Urinary bladder (tissue), 4 donors: ENCODE results near the gene ABR. TPM values are rescaled to one million over a fixed set of nuclear protein-coding genes. Genes with fewer than 3 reads are reported as not detected.
"Not testable (repeated sequence)": the region's sequence is repeated elsewhere in the genome, so short reads cannot be mapped to it uniquely, and the experiment has no call there.

Source experiments
- DNase-seq: peaks from one replicate; pipeline ENCODE4 v3.0.0-alpha.2; 2015; ENCODE audit errors: extremely low spot score
- H3K27ac ChIP-seq: one replicate; pipeline ENCODE4 v1.5.1; 2013; ENCODE audit warnings: low read depth, mild to moderate bottlenecking, moderate library complexity
- H3K36me3 ChIP-seq: one replicate; pipeline ENCODE4 v1.6.1; 2013; ENCODE audit warnings: mild to moderate bottlenecking, moderate library complexity; ENCODE audit not compliant: insufficient read depth
- H3K4me1 ChIP-seq: one replicate; pipeline ENCODE4 v1.6.1; 2013; ENCODE audit warnings: mild to moderate bottlenecking, moderate library complexity; ENCODE audit not compliant: insufficient read depth
- H3K4me3 ChIP-seq: one replicate; pipeline ENCODE4 v1.5.1; 2013; ENCODE audit warnings: low read depth, low read length
- WGBS: extraction: QIAGEN DNeasy Blood & Tissue Kit; methylation state at CpG from one replicate; pipeline ENCODE4 v1.1.7; 2013; 5-methylcytosine and 5-hydroxymethylcytosine counted together
- polyA plus RNA-seq: library from polyadenylated mRNA; stranded (reverse); fragments of 200-250 nt; gene quantifications from one replicate; pipeline ENCODE4 v1.2.3, GENCODE V29; 2013
- total RNA-seq: library from RNA; depleted of rRNA; stranded (reverse); fragments of >200 nt; gene quantifications from one replicate; pipeline ENCODE4 v1.2.3, GENCODE V29; 2014
- donor health status: healthy with polysubstance abuse.
- donor health status: healthy.

ABR gene
- total and polyA plus RNA-seq, 2 donors: 37.1 to 53.9 TPM

DNA sequence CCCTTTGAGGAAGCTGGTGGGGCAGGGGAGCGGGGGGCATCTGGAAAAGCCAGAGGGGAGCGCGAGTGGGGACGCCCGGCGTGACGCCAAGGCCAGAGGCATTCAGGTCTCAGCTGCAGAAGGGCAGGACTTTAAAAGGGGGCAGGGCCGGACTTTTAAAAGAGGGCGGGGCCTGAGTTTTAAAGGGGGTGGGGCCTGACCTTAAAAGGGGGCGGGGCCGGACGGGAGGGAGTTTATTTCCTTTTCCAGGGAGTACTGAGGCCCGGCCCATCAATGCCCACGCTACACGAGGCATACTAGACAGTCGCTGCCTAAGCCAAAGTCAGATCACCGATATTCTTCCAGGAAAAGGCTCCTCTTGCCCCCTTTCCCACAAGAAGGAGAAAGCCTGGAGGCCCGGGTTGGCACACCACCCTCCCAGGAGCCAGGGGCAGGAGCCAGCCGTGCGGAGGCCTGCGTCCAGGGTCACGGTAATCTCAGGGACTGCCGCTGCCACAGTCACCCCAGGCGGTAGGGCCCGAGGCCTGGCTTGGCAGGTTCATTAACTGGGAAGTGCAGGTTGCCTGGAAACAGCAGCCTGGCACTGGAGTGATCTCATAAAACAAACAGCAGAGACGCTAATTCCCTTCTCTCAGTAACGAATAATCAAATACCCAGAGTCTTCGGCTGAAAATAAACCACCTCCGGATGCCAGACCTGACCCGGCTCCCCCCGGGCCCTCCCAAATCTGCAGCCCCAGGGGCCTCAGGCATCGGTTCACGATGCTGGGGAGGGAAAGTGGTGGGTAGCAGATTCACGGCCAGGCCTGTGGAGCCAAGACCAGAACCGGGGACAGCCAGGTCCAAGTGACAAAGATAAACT, 92.2 kb downstream of the ABR start:
- Histone ChIP-seq H3K4me3 (no peak overlapping the region), H3K4me1 (no peaks in the 10 kb centered on the region), H3K36me3 (no peaks in the 10 kb centered on the region), H3K27ac (peak overlapping the region; percentile 76)
- WGBS: 48% methylated on average over 35 of the region's 35 CpGs
- no peak for DNase-seq

DNA sequence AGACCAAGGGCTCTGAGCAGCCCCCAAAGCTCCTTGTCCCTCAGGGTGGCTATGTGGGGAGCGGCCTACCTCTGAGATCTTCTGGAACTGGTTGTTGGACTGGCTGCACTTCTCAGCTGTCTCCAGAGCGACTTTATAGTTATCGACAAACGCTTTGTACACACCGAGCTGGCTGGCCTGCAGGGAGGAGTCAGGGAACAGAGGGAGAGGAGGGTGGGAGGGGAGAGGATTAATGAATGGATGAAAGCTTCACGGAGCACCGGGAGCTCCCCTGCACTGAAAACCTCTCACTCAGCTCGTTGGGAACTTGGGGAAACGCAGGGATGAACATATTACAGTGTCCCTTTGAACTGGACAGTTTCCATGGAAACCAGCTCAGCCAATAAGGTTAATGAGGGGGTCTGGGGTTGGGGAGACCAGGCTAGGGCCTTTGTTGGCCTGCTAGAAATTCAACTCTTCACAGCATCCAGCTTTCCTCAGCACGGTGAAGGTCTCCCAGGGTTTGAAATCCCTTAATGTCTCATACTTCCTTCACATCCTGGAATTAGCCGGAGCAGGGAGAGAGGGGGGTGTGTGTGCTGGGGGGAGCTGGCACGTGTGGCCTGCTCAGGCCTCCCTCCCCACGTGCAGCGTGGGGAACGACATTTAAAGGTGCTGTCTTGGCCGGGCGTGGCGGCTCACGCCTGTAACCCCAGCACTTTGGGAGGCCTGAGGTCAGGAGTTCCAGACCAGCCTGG, 96.2 kb downstream of the ABR start:
- DNase-seq: no peak
- Histone ChIP-seq H3K36me3 (no peaks in the 10 kb centered on the region), H3K4me1 (no peaks in the 10 kb centered on the region), H3K4me3 (no peak overlapping the region), H3K27ac (no peak overlapping the region)
- WGBS: 69% methylated on average over 19 of the region's 19 CpGs

DNA sequence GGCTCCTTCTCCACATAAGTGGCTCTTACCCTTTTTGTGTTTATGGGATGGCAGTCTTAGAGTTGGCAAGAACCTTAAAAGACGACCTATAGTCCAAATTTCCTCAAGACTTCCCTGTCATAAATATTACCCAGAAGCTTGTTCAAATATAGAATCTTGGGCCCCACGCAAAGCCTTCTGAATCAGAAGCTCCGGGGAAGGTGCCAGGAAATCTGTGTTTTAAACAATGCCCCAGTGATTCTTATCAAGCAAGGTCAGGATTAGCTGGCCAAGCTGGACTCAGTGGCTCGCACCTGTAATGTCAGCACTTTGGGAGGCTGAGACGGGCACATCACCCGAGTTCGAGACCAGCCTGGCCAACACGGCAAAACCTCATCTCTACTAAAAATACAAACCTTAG, 97.2 kb downstream of the ABR start:
- no peak overlapping the region for H3K27ac ChIP-seq
- 54% methylated on average over 8 of the region's 8 CpGs for WGBS

DNA sequence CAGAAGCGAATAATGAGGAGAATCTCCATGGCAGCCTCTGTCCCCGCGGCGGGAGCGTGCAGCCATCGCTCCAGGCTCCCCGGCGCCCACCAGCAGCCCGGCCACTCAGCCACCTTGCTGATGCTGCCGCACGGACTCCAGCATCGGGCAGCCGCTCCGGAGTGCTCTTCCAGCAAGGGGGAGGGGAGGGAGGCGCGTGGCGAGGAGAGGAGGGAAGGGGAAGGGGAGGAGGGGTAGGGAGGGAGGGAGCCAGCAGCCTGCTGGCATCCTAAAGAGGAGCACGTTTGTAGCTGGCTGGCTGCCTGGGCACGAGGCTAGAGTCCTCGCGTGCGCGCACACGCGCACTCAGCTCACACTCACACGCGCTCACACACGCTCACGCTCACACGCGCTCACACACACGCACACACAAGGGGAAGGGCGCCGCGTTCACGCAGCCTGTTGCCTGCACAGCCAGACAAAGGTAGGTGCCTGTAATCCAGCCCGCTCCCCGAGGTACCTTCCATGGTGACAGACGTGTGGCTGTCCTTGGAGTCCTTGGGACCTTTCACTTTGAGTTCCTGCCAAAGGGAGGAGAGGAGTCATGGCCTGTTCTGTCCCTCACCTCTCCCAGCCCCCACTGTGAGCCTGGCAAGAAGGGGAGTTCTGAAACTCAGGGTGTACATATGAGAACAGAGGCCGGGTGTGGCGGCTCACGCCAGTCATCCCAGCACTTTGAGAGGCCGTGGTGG, 100.8 kb downstream of the ABR start:
- no peak overlapping the region for H3K4me3 ChIP-seq
- no peaks in the 10 kb centered on the region for H3K4me1 ChIP-seq
- H3K27ac ChIP-seq: no peak overlapping the region
- WGBS: 61% methylated on average over 43 of the region's 43 CpGs
- no peak for DNase-seq
- H3K36me3 ChIP-seq: no peaks in the 10 kb centered on the region

More for the DNA sequence above, 97.2 kb downstream of the ABR start:
- no peaks in the 10 kb centered on the region for H3K4me1 ChIP-seq
- H3K36me3 ChIP-seq: no peaks in the 10 kb centered on the region
- no peak overlapping the region for H3K4me3 ChIP-seq
- DNase-seq: no peak

DNA sequence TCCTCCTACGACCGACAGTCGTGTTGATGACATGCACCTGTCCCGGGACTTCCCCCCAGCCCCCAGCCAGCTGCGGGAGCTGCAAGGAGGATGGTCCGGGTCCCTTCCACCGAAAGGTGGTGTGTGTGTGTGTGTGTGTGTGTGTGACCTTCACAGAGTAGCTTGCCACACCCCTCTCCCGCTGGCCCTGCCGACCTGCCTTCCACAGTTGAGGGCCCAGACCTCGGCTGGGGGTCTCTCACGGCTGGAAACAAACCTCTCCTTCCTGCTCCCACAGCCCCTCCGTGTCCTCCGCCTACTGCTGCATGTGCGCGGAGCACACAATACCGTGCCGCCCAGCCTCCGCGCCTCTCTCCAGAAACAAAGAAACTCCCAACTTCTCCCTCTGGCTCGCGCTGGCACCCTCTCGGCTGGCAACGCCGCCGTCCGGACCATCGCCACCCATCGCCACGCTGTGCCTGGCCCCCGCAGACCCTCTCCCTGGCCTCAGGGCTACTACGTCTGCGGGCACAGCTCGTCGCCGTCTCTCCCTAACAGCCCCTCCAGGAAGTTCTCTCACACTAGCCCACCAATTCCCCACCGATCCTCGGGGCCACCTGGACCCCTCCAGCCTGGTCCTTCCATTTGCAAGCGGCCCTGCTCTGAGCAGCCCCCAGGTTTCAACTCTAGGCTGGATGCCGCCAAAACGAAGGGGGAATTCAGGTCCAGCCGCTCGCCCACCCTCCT, 101.6 kb downstream of the ABR start:
- WGBS: 78% methylated on average over 42 of the region's 42 CpGs
- no peak overlapping the region for H3K27ac ChIP-seq
- no peaks in the 10 kb centered on the region for H3K4me1 ChIP-seq
- H3K36me3 ChIP-seq: peaks cover 2% of the 10 kb centered on the region
- no peak for DNase-seq
- no peak overlapping the region for H3K4me3 ChIP-seq

DNA sequence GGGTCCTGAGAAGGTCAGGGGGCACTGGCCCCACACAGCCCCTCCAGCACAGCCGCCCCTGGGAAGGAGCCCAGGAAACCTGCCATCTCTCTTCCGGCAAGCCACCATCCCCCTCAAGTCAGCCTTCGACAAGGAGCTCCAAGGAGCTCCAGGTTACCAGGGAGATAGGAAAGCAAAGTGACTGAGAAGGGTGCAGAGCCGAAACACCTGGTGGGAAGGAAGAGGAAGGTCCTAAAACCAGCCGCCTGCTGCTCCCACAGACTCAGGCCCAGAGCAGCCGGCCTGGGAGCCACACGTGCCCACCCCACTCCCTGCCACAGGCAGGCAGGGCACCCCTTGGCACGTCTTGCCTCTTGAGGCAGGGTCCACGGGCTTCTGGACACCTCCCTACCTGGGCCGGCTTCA, 102.2 kb downstream of the ABR start:
- no peak overlapping the region for H3K27ac ChIP-seq
- WGBS: 89% methylated on average over 10 of the region's 10 CpGs
- H3K4me3 ChIP-seq: no peak overlapping the region
- DNase-seq: no peak
- H3K36me3 ChIP-seq: peaks cover 3% of the 10 kb centered on the region
- no peaks in the 10 kb centered on the region for H3K4me1 ChIP-seq

DNA sequence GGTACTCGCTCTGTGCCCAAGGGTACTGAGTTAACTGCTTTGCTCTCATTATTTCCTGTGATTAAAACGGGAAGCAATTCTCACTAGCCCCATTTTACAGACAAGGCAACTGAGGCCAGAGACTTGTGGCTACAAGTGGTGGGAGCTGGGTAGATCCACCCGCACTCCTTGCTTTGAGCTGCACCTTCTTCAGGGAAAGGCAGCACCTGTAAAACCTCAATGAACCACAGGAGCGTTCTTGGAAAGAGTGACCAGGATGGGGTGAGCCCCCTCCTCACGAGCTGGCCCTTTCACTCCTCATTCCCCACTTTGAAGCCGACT, 102.8 kb downstream of the ABR start:
- Histone ChIP-seq H3K4me3 (no peak overlapping the region), H3K4me1 (no peaks in the 10 kb centered on the region), H3K36me3 (peaks cover 3% of the 10 kb centered on the region), H3K27ac (no peak overlapping the region)
- 94% methylated on average over 6 of the region's 6 CpGs for WGBS
- DNase-seq: no peak

DNA sequence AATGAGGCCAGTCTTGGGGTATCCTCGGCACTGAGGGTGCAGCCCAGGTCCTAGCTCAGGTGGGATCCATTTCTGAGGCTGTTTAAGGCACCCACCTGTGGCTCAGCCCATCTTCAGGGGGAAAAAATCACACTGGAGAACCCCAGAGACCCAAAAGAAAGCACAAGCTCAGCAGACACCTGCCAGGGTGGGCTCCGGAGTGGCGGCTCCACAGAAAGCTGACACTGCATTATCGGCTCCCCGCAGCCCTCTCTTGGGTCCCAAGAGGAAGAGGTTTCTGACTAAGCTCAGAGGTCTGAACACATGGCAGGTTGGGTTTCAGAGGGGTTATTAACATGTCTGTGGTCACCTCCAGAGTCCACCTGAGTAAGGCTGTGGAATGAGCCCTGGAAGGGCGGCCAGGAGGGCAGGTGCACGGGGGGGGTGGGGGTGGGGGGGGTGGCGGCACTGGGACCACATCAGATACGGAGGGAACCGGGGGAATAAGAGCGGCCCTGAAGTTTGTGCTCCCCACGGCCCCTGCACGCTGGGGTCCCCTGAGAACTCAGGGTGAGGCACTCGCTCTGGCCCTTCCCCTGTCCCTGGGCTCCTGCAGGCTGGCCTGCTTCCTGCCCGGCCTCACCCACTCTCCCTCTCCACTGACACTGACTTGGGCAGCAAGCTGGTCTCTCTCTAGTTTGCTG, 103.3 kb downstream of the ABR start:
- 92% methylated on average over 15 of the region's 15 CpGs for whole genome bisulfite sequencing
- DNase-seq: no peak
- H3K4me3 ChIP-seq: no peak overlapping the region
- H3K36me3 ChIP-seq: peaks cover 3% of the 10 kb centered on the region
- no peak overlapping the region for H3K27ac ChIP-seq
- no peaks in the 10 kb centered on the region for H3K4me1 ChIP-seq

DNA sequence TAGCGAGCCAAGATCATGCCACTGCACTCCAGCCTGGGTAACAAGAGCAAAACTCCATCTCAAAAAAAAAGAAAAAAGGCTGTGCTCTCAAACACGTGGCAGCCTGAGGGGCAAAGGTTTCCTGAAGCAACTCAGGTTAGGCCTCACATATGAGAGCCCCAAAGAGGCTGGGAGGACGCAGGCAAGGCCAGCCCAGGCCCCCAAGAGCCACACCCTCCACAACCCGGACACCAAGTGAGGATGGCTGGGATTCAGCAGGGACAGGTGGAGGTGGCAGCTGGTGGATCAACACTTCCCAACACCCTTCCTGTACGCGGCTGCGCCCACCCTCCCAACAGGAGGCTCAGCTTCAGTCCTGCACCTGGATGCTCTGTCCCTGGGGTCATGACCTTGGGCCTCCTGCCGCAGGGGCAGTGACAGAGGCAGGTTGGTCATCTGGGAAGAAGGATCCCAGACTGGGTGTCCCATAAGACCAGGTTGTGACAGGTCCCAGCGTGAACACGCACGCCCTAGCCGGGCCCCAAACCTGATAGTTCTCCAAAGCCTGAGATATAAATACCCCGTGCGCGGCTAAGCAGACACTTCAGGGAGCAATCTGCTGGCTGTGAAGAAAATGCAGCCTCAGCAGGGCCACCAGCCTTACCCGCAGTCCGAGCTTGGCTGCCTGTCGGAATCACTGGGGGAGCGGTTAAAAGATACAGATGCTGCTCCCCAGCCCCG, 104.7 kb downstream of the ABR start:
- DNase-seq: no peak
- WGBS: 88% methylated on average over 20 of the region's 20 CpGs
- H3K4me1 ChIP-seq: no peaks in the 10 kb centered on the region
- H3K36me3 ChIP-seq: peaks cover 7% of the 10 kb centered on the region
- no peak overlapping the region for H3K4me3 ChIP-seq
- H3K27ac ChIP-seq: no peak overlapping the region

DNA sequence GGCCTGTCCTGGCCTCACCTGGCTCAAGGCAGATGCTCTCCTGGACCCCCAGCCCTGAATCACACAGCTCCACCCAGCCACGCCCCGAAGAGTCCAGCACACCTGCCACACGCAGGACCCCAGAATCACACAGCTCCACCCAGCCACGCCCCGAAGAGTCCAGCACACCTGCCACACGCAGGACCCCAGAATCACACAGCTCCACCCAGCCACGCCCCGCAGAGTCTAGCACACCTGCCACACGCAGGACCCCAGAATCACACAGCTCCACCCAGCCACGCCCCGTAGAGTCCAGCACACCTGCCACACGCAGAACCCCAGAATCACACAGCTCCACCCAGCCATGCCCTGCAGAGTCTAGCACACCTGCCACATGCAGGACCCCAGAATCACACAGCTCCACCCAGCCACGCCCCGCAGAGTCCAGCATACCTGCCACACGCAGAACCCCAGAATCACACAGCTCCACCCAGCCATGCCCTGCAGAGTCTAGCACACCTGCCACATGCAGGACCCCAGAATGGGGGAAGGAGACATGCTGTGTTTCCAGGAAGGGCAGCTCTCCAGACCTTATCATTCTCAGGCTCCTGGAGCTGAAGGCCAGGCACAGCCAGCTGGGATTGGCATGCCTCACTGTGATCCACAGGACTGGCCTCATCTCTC, 105.7 kb downstream of the ABR start:
- not testable (repeated sequence) for H3K36me3 ChIP-seq, H3K27ac ChIP-seq, H3K4me3 ChIP-seq, H3K4me1 ChIP-seq, DNase-seq
- WGBS: 97% methylated on average over 15 of the region's 15 CpGs

DNA sequence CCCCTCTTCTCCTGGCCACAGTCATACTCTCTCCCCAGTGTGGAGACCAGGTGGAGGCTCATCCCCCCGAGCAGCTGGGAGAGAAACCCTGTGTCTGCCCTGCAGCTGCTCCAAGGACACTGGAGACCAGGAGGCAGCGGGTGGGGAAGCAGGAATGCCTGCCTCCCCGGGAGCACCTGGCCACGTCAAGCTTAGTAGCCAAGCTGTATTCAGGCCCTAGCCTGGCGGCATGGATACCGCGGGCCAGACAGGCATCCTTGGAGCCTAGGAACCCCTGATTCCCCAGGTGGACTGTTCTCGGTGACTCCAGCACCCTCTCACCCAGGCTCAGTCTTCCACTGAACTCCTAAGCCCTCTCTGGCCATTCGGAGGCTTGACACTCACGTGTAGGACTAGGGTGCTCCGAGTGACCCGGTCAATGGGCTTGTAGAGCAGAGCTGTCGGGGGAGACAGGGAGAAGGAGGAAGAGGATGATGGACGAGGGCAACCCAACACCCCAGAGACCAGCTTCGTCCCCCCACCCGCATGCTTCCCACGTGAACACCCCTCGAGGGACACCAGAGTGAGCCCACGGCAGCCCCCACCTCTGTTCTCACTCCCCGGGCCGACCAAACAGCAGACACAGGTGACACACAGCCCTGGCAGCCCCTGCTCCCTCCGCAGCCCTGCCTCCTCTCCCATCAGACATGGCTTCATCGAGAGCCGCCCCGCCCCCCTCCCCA, 106.4 kb downstream of the ABR start:
- Histone ChIP-seq H3K4me3 (no peak overlapping the region), H3K27ac (no peak overlapping the region), H3K4me1 (no peaks in the 10 kb centered on the region), H3K36me3 (peaks cover 10% of the 10 kb centered on the region)
- no peak for DNase-seq
- 91% methylated on average over 25 of the region's 25 CpGs for WGBS
